Cardiac muscle cell (in vitro differentiated cells and primary cell): ENCODE data around the gene KLHL14. TPM values are rescaled to one million over a fixed set of nuclear protein-coding genes. Genes with fewer than 3 reads are reported as not detected.

Source experiments
- DNase-seq, 2 donors: peaks; one replicate each; pipeline versions ENCODE4 v3.0.0 to v3.0.0-alpha.2; 2010 to 2017; ENCODE audit warnings: low read depth in 1 of 2, low spot score in 1 of 2
- H3K27ac ChIP-seq: fragments of 200-600 bp; sonication (generic); 2 replicates; pipeline ENCODE4 v1.5.1; 2016
- H3K27me3 ChIP-seq: fragments of 200-600 bp; sonication (generic); 2 replicates; pipeline ENCODE4 v1.6.0; 2016; ENCODE audit warnings: control low read depth
- H3K36me3 ChIP-seq: fragments of 200-600 bp; sonication (generic); 2 replicates; pipeline ENCODE4 v1.5.1; 2016; ENCODE audit warnings: control low read depth
- H3K4me1 ChIP-seq: fragments of 200-600 bp; sonication (generic); 2 replicates; pipeline ENCODE4 v1.8.1; 2017; ENCODE audit warnings: low read depth, mild to moderate bottlenecking, mixed run types
- H3K4me3 ChIP-seq: fragments of 200-600 bp; sonication (generic); 2 replicates; pipeline ENCODE4 v1.5.1; 2016; ENCODE audit warnings: mild to moderate bottlenecking
- H3K9me3 ChIP-seq: fragments of 200-600 bp; sonication (generic); 2 replicates; pipeline ENCODE4 v1.5.1; 2017; ENCODE audit warnings: low read depth, mild to moderate bottlenecking, control low read depth
- CTCF ChIP-seq: IDR thresholded peaks from 2 replicates; pipeline ENCODE4 v1.5.1; 2012; ENCODE audit warnings: low read depth, mild to moderate bottlenecking, low read length
- polyA plus RNA-seq: library from polyadenylated mRNA; unstranded; fragments of >200 nt; fragmentation: Nextera tagmentation; extraction: Ambion mirVana; gene quantifications from 2 replicates; pipeline ENCODE4 v1.2.1, GENCODE V29; 2016
- total RNA-seq: library from RNA; depleted of rRNA; stranded (reverse); fragments of >200 nt; gene quantifications from 2 replicates; pipeline ENCODE4 v1.2.3, GENCODE V29; 2016

The KLHL14 gene
- total and polyA plus RNA-seq, 2 experiments from 2014 or later = 54.8 to 69.8 TPM

GRCh38 chr18:32730620-32731091, 42.2 kb downstream of the KLHL14 start:
- no peak overlapping the region for H3K27ac ChIP-seq
- H3K4me3 ChIP-seq = no peak overlapping the region
- peak in 1 of 2 donors; percentile 0 for DNase-seq
- H3K36me3 ChIP-seq = peaks cover 6% of the 10 kb centered on the region
- H3K4me1 ChIP-seq = peaks cover 8% of the 10 kb centered on the region
- H3K27me3 ChIP-seq = no peaks in the 10 kb centered on the region
- TF ChIP-seq CTCF = no peak
- H3K9me3 ChIP-seq = no peaks in the 10 kb centered on the region

GRCh38 chr18:32730068-32730467, 42.8 kb downstream of the KLHL14 start:
- no peak for DNase-seq
- H3K27ac ChIP-seq = no peak overlapping the region
- peaks cover 8% of the 10 kb centered on the region for H3K4me1 ChIP-seq
- H3K27me3 ChIP-seq = no peaks in the 10 kb centered on the region
- no peak overlapping the region for H3K4me3 ChIP-seq
- no peaks in the 10 kb centered on the region for H3K9me3 ChIP-seq
- no peak for TF ChIP-seq CTCF
- H3K36me3 ChIP-seq = peaks cover 4% of the 10 kb centered on the region

- H3K4me1 ChIP-seq = peaks cover 36% of the 10 kb centered on the region
- no peak for TF ChIP-seq CTCF
- DNase-seq = no peak
- H3K9me3 ChIP-seq = no peaks in the 10 kb centered on the region
- no peaks in the 10 kb centered on the region for H3K27me3 ChIP-seq
- no peak overlapping the region for H3K4me3 ChIP-seq
- no peak overlapping the region for H3K27ac ChIP-seq
- H3K36me3 ChIP-seq = no peaks in the 10 kb centered on the region
These were observed 48.6 kb downstream of the KLHL14 start for GRCh38 chr18:32724071-32724749.

- no peak for TF ChIP-seq CTCF
- peak overlapping the region; percentile 76 for H3K27ac ChIP-seq
- H3K4me3 ChIP-seq = no peak overlapping the region
- no peaks in the 10 kb centered on the region for H3K36me3 ChIP-seq
- H3K27me3 ChIP-seq = no peaks in the 10 kb centered on the region
- H3K9me3 ChIP-seq = no peaks in the 10 kb centered on the region
- no peak for DNase-seq
- H3K4me1 ChIP-seq = peaks cover 45% of the 10 kb centered on the region
These were observed 50.5 kb downstream of the KLHL14 start for GRCh38 chr18:32722279-32722678.

- Histone ChIP-seq H3K4me1 (peaks cover 56% of the 10 kb centered on the region), H3K27ac (no peak overlapping the region), H3K27me3 (no peaks in the 10 kb centered on the region), H3K4me3 (no peak overlapping the region), H3K9me3 (no peaks in the 10 kb centered on the region), H3K36me3 (peaks cover 2% of the 10 kb centered on the region)
- TF ChIP-seq CTCF = no peak
- no peak for DNase-seq
These were observed 55.7 kb downstream of the KLHL14 start for GRCh38 chr18:32717126-32717525.
